LHCN-M2 (cell line): Measurements from ENCODE around the gene CNGA3. TPM values are rescaled to one million over a fixed set of nuclear protein-coding genes. Genes with fewer than 3 reads are reported as not detected.
"Not testable (repeated sequence)": the region's sequence is repeated elsewhere in the genome, so short reads cannot be mapped to it uniquely, and the experiment has no call there.

Experiments used
- DNase-seq: peaks from one replicate; pipeline ENCODE4 v3.0.0-alpha.2; 2012; ENCODE audit warnings: low read depth
- total RNA-seq: library from RNA; depleted of rRNA; stranded (reverse); fragments of >200 nt; gene quantifications from 2 replicates; pipeline ENCODE4 v1.2.3, GENCODE V29; 2014

The CNGA3 gene
- total RNA-seq, 1 experiment from 2014 or later: 0.23 TPM

GRCh38 chr2:98396745-98397355, 50.6 kb downstream of the CNGA3 start:
- DNase-seq: no peak

- no peak for DNase-seq
These were observed 52.9 kb downstream of the CNGA3 start for GRCh38 chr2:98399140-98399539.

- DNase-seq: no peak
These were observed 57.6 kb downstream of the CNGA3 start for GRCh38 chr2:98403878-98404277.

- no peak for DNase-seq
These were observed 58.4 kb downstream of the CNGA3 start for GRCh38 chr2:98404556-98405250.

GRCh38 chr2:98405301-98405700, 59.0 kb downstream of the CNGA3 start:
- no peak for DNase-seq

GRCh38 chr2:98408155-98408554, 61.9 kb downstream of the CNGA3 start:
- no peak for DNase-seq

GRCh38 chr2:98412751-98413458, 66.6 kb downstream of the CNGA3 start:
- peak; percentile 56 for DNase-seq

- not testable (repeated sequence) for DNase-seq
These were observed 68.0 kb downstream of the CNGA3 start for GRCh38 chr2:98414246-98414645.

- DNase-seq: not testable (repeated sequence)
These were observed 69.5 kb downstream of the CNGA3 start for GRCh38 chr2:98415719-98416248.

GRCh38 chr2:98416383-98417159, 70.3 kb downstream of the CNGA3 start:
- no peak for DNase-seq

GRCh38 chr2:98419544-98419943, 73.3 kb downstream of the CNGA3 start:
- DNase-seq: no peak

GRCh38 chr2:98419977-98420725, 73.9 kb downstream of the CNGA3 start:
- no peak for DNase-seq

GRCh38 chr2:98422449-98422848, 76.2 kb downstream of the CNGA3 start:
- no peak for DNase-seq

- DNase-seq: no peak
These were observed 80.5 kb downstream of the CNGA3 start for GRCh38 chr2:98426771-98427170.

GRCh38 chr2:98432145-98432544, 85.9 kb downstream of the CNGA3 start:
- no peak for DNase-seq

- no peak for DNase-seq
These were observed 87.2 kb downstream of the CNGA3 start for GRCh38 chr2:98433363-98433964.

GRCh38 chr2:98434492-98434891, 88.2 kb downstream of the CNGA3 start:
- DNase-seq: no peak

GRCh38 chr2:98435670-98436069, 89.4 kb downstream of the CNGA3 start:
- DNase-seq: not testable (repeated sequence)

- DNase-seq: no peak
These were observed 90.5 kb downstream of the CNGA3 start for GRCh38 chr2:98436734-98437133.
